Left ventricle myocardium superior (tissue), 1 donor: ENCODE data around the gene ABRACL. TPM values are rescaled to one million over a fixed set of nuclear protein-coding genes. Genes with fewer than 3 reads are reported as not detected.
"Not testable (repeated sequence)": the region's sequence is repeated elsewhere in the genome, so short reads cannot be mapped to it uniquely, and the experiment has no call there.

Experiments used
- ATAC-seq: fragments of 200-7000 bp; cut with Tn5 transposase; one replicate; pipeline ENCODE4 v1.9.1; 2020; ENCODE audit warnings: mild to moderate bottlenecking, moderate library complexity
- DNase-seq: peaks from one replicate; pipeline ENCODE4 v3.0.0-alpha.2; 2020
- intact Hi-C: fragments of 100-400 bp; cut with micrococcal nuclease; formaldehyde crosslinking; loops from one replicate; pipeline ENCODE4 v1.11.0; 2022
- total RNA-seq: library from RNA; stranded (reverse); fragmentation: NEBNext Ultra II Directional; extraction: Animal tissue kit (Norgen Biotek cat#: 25700); gene quantifications from one replicate; pipeline ENCODE4 v1.2.1, GENCODE V29; 2021
- donor health status: DM: no; HTN: yes; CAD: no; lungs with severe emphysema.

The ABRACL gene
- total RNA-seq, 1 donor from 2014 or later = 7.1 TPM

GRCh38 chr6:139050131-139050769 lies 21.7 kb downstream of the ABRACL start:
- ATAC-seq, DNase-seq, intact Hi-C loops: not testable (repeated sequence)

- ATAC-seq = no peak
- intact Hi-C loops = no loop called here
- DNase-seq = no peak
Measured at GRCh38 chr6:139050770-139051313, 22.3 kb downstream of the ABRACL start.

GRCh38 chr6:139051396-139052060 lies 23.0 kb downstream of the ABRACL start:
- ATAC-seq (no peak), DNase-seq (no peak)
- intact Hi-C loops = no loop called here

- DNase-seq (no peak), ATAC-seq (peak; percentile 40)
- intact Hi-C loops = no loop called here
Measured at GRCh38 chr6:139053382-139053781, 24.8 kb downstream of the ABRACL start.

- intact Hi-C loops = no loop called here
- ATAC-seq (peak; percentile 55), DNase-seq (no peak)
Measured at GRCh38 chr6:139054001-139054400, 25.5 kb downstream of the ABRACL start.

- ATAC-seq = no peak
- intact Hi-C loops = no loop called here
- DNase-seq = no peak
Measured at GRCh38 chr6:139055709-139056108, 27.2 kb downstream of the ABRACL start.

- no peak for ATAC-seq
Measured at GRCh38 chr6:139058029-139058428, 29.5 kb downstream of the ABRACL start.

GRCh38 chr6:139060332-139060731 lies 31.8 kb downstream of the ABRACL start:
- DNase-seq (no peak), ATAC-seq (no peak)
- intact Hi-C loops = no loop called here

More at GRCh38 chr6:139058029-139058428, 29.5 kb downstream of the ABRACL start:
- DNase-seq = no peak
- intact Hi-C loops = no loop called here

- intact Hi-C loops = no loop called here
- DNase-seq (no peak), ATAC-seq (no peak)
Measured at GRCh38 chr6:139062932-139063646, 34.5 kb downstream of the ABRACL start.

GRCh38 chr6:139064981-139065665 lies 36.6 kb downstream of the ABRACL start:
- intact Hi-C loops = no loop called here
- ATAC-seq = no peak

GRCh38 chr6:139066080-139066479 lies 37.5 kb downstream of the ABRACL start:
- peak; percentile 96 for ATAC-seq
- no peak for DNase-seq
- intact Hi-C loops = no loop called here

More at GRCh38 chr6:139064981-139065665, 36.6 kb downstream of the ABRACL start:
- DNase-seq = no peak

- no peak for ATAC-seq
- intact Hi-C loops = no loop called here
Measured at GRCh38 chr6:139068846-139069245, 40.3 kb downstream of the ABRACL start.

GRCh38 chr6:139073118-139073517 lies 44.6 kb downstream of the ABRACL start:
- ATAC-seq = no peak
- DNase-seq = no peak
- intact Hi-C loops = no loop called here

More at GRCh38 chr6:139068846-139069245, 40.3 kb downstream of the ABRACL start:
- no peak for DNase-seq

- intact Hi-C loops = no loop called here
Measured at GRCh38 chr6:139079018-139079417, 50.5 kb downstream of the ABRACL start.

GRCh38 chr6:139080255-139080920 lies 51.8 kb downstream of the ABRACL start:
- ATAC-seq (peak; percentile 91), DNase-seq (no peak)
- intact Hi-C loops = no loop called here

More at GRCh38 chr6:139079018-139079417, 50.5 kb downstream of the ABRACL start:
- ATAC-seq (no peak), DNase-seq (no peak)

- intact Hi-C loops = no loop called here
- ATAC-seq = no peak
- DNase-seq = no peak
Measured at GRCh38 chr6:139081471-139081870, 52.9 kb downstream of the ABRACL start.

- peak; percentile 50 for ATAC-seq
Measured at GRCh38 chr6:139082370-139082769, 53.8 kb downstream of the ABRACL start.

GRCh38 chr6:139091826-139092225 lies 63.3 kb downstream of the ABRACL start:
- DNase-seq (no peak), ATAC-seq (no peak)
- intact Hi-C loops = no loop called here

More at GRCh38 chr6:139082370-139082769, 53.8 kb downstream of the ABRACL start:
- no peak for DNase-seq
- intact Hi-C loops = no loop called here
